SH-SY5Y (cell line): ENCODE results near the gene PLA2G4D.

Experiments
- GATA2 ChIP-seq: IDR thresholded peaks from 2 replicates; pipeline ENCODE4 v1.6.1; 2011; ENCODE audit warnings: mild to moderate bottlenecking, low read depth, low read length
- GATA3 ChIP-seq: IDR thresholded peaks from 2 replicates; pipeline ENCODE4 v1.6.1; 2011; ENCODE audit warnings: low read depth, mild to moderate bottlenecking, low read length, moderate library complexity

DNA sequence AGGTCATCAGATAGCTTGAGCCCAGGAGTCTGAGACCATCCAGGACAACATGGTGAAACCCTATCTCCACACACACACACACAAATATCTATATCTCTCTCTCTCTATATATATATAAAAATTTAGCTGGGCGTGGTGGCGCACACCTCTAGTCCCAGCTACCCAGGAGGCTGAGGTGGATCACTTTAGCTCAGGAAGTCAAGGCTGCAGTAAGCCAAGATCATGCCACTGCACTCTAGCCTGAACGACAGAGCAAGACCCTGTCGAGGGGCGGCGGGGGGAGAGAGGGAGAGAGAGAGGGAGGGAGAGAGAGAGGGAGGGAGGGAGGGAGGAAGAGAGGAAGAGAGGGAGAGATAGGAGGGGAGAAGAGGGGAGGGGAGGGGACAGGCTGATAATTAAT, 34.1 kb upstream of the PLA2G4D start:
- TF ChIP-seq GATA3: no peak
- no peak for TF ChIP-seq GATA2
